ENCODE results near the gene SPCS2.
"Not testable (repeated sequence)": the region's sequence is repeated elsewhere in the genome, so short reads cannot be mapped to it uniquely, and the experiment has no call there.

Gene SPCS2

GRCh38 chr11:75019200-75019599 is 70.1 kb downstream of the SPCS2 start:
- not testable (repeated sequence) for H3K9ac ChIP-seq (ENCODE audit: low read depth in 1 of 2, low read length in 2 of 2); H3K9me3 ChIP-seq (ENCODE audit: control insufficient read depth in 1 of 2, low read length in 2 of 2); H3K4me1 ChIP-seq (ENCODE audit: control insufficient read depth in 1 of 2, insufficient read depth in 2 of 2, low read length in 2 of 2); H3K4me3 ChIP-seq (ENCODE audit: low read depth in 1 of 2, low read length in 2 of 2); H3K36me3 ChIP-seq (ENCODE audit: control insufficient read depth in 1 of 2, insufficient read depth in 2 of 2, low read length in 2 of 2); H3K27ac ChIP-seq (ENCODE audit: low read depth, low read length); H3K27me3 ChIP-seq (ENCODE audit: control insufficient read depth in 1 of 2, insufficient read depth in 2 of 2, low read length in 2 of 2)

GRCh38 chr11:75020328-75020727 is 71.3 kb downstream of the SPCS2 start:
- H3K9me3 ChIP-seq (ENCODE audit: control insufficient read depth in 1 of 2, low read length in 2 of 2); H3K27ac ChIP-seq (ENCODE audit: low read depth, low read length): not testable (repeated sequence)

GRCh38 chr11:75022296-75022695 is 73.2 kb downstream of the SPCS2 start:
- Histone ChIP-seq H3K9ac (ENCODE audit: low read depth in 1 of 2, low read length in 2 of 2) (no peak overlapping the region), H3K9me3 (ENCODE audit: control insufficient read depth in 1 of 2, low read length in 2 of 2) (no peaks in the 10 kb centered on the region), H3K4me1 (ENCODE audit: control insufficient read depth in 1 of 2, insufficient read depth in 2 of 2, low read length in 2 of 2) (no peaks in the 10 kb centered on the region), H3K36me3 (ENCODE audit: control insufficient read depth in 1 of 2, insufficient read depth in 2 of 2, low read length in 2 of 2) (no peaks in the 10 kb centered on the region), H3K27ac (ENCODE audit: low read depth, low read length) (no peak overlapping the region), H3K27me3 (ENCODE audit: control insufficient read depth in 1 of 2, insufficient read depth in 2 of 2, low read length in 2 of 2) (no peaks in the 10 kb centered on the region), H3K4me3 (ENCODE audit: low read depth in 1 of 2, low read length in 2 of 2) (no peak overlapping the region)

More at GRCh38 chr11:75020328-75020727, 71.3 kb downstream of the SPCS2 start:
- not testable (repeated sequence) for H3K9ac ChIP-seq (ENCODE audit: low read depth in 1 of 2, low read length in 2 of 2); H3K4me1 ChIP-seq (ENCODE audit: control insufficient read depth in 1 of 2, insufficient read depth in 2 of 2, low read length in 2 of 2); H3K36me3 ChIP-seq (ENCODE audit: control insufficient read depth in 1 of 2, insufficient read depth in 2 of 2, low read length in 2 of 2); H3K27me3 ChIP-seq (ENCODE audit: control insufficient read depth in 1 of 2, insufficient read depth in 2 of 2, low read length in 2 of 2); H3K4me3 ChIP-seq (ENCODE audit: low read depth in 1 of 2, low read length in 2 of 2)

GRCh38 chr11:75022759-75023396 is 73.8 kb downstream of the SPCS2 start:
- Histone ChIP-seq H3K4me1 (ENCODE audit: control insufficient read depth in 1 of 2, insufficient read depth in 2 of 2, low read length in 2 of 2) (no peaks in the 10 kb centered on the region), H3K9me3 (ENCODE audit: control insufficient read depth in 1 of 2, low read length in 2 of 2) (no peaks in the 10 kb centered on the region), H3K36me3 (ENCODE audit: control insufficient read depth in 1 of 2, insufficient read depth in 2 of 2, low read length in 2 of 2) (no peaks in the 10 kb centered on the region), H3K9ac (ENCODE audit: low read depth in 1 of 2, low read length in 2 of 2) (no peak overlapping the region), H3K4me3 (ENCODE audit: low read depth in 1 of 2, low read length in 2 of 2) (no peak overlapping the region), H3K27me3 (ENCODE audit: control insufficient read depth in 1 of 2, insufficient read depth in 2 of 2, low read length in 2 of 2) (no peaks in the 10 kb centered on the region), H3K27ac (ENCODE audit: low read depth, low read length) (no peak overlapping the region)

GRCh38 chr11:75023446-75024067 is 74.5 kb downstream of the SPCS2 start:
- no peaks in the 10 kb centered on the region for H3K4me1 ChIP-seq (ENCODE audit: control insufficient read depth in 1 of 2, insufficient read depth in 2 of 2, low read length in 2 of 2)
- no peaks in the 10 kb centered on the region for H3K36me3 ChIP-seq (ENCODE audit: control insufficient read depth in 1 of 2, insufficient read depth in 2 of 2, low read length in 2 of 2)
- no peaks in the 10 kb centered on the region for H3K9me3 ChIP-seq (ENCODE audit: control insufficient read depth in 1 of 2, low read length in 2 of 2)
- no peaks in the 10 kb centered on the region for H3K27me3 ChIP-seq (ENCODE audit: control insufficient read depth in 1 of 2, insufficient read depth in 2 of 2, low read length in 2 of 2)
- no peak overlapping the region for H3K27ac ChIP-seq (ENCODE audit: low read depth, low read length)
- H3K4me3 ChIP-seq (ENCODE audit: low read depth in 1 of 2, low read length in 2 of 2): no peak overlapping the region
- H3K9ac ChIP-seq (ENCODE audit: low read depth in 1 of 2, low read length in 2 of 2): no peak overlapping the region

GRCh38 chr11:75024068-75024449 is 75.0 kb downstream of the SPCS2 start:
- H3K9ac ChIP-seq (ENCODE audit: low read depth in 1 of 2, low read length in 2 of 2): no peak overlapping the region
- H3K36me3 ChIP-seq (ENCODE audit: control insufficient read depth in 1 of 2, insufficient read depth in 2 of 2, low read length in 2 of 2): no peaks in the 10 kb centered on the region
- no peak overlapping the region for H3K27ac ChIP-seq (ENCODE audit: low read depth, low read length)
- H3K4me1 ChIP-seq (ENCODE audit: control insufficient read depth in 1 of 2, insufficient read depth in 2 of 2, low read length in 2 of 2): no peaks in the 10 kb centered on the region
- no peaks in the 10 kb centered on the region for H3K27me3 ChIP-seq (ENCODE audit: control insufficient read depth in 1 of 2, insufficient read depth in 2 of 2, low read length in 2 of 2)
- no peaks in the 10 kb centered on the region for H3K9me3 ChIP-seq (ENCODE audit: control insufficient read depth in 1 of 2, low read length in 2 of 2)
- H3K4me3 ChIP-seq (ENCODE audit: low read depth in 1 of 2, low read length in 2 of 2): no peak overlapping the region

- no peak overlapping the region for H3K9ac ChIP-seq (ENCODE audit: low read depth in 1 of 2, low read length in 2 of 2)
Observed at GRCh38 chr11:75024764-75025211, 75.7 kb downstream of the SPCS2 start.

GRCh38 chr11:75025561-75025960 is 76.5 kb downstream of the SPCS2 start:
- Histone ChIP-seq H3K9ac (ENCODE audit: low read depth in 1 of 2, low read length in 2 of 2) (no peak overlapping the region), H3K27me3 (ENCODE audit: control insufficient read depth in 1 of 2, insufficient read depth in 2 of 2, low read length in 2 of 2) (no peaks in the 10 kb centered on the region), H3K4me1 (ENCODE audit: control insufficient read depth in 1 of 2, insufficient read depth in 2 of 2, low read length in 2 of 2) (no peaks in the 10 kb centered on the region), H3K27ac (ENCODE audit: low read depth, low read length) (no peak overlapping the region), H3K9me3 (ENCODE audit: control insufficient read depth in 1 of 2, low read length in 2 of 2) (no peaks in the 10 kb centered on the region), H3K4me3 (ENCODE audit: low read depth in 1 of 2, low read length in 2 of 2) (no peak overlapping the region), H3K36me3 (ENCODE audit: control insufficient read depth in 1 of 2, insufficient read depth in 2 of 2, low read length in 2 of 2) (no peaks in the 10 kb centered on the region)

More at GRCh38 chr11:75024764-75025211, 75.7 kb downstream of the SPCS2 start:
- Histone ChIP-seq H3K27me3 (ENCODE audit: control insufficient read depth in 1 of 2, insufficient read depth in 2 of 2, low read length in 2 of 2) (no peaks in the 10 kb centered on the region), H3K36me3 (ENCODE audit: control insufficient read depth in 1 of 2, insufficient read depth in 2 of 2, low read length in 2 of 2) (no peaks in the 10 kb centered on the region), H3K27ac (ENCODE audit: low read depth, low read length) (no peak overlapping the region), H3K9me3 (ENCODE audit: control insufficient read depth in 1 of 2, low read length in 2 of 2) (no peaks in the 10 kb centered on the region), H3K4me1 (ENCODE audit: control insufficient read depth in 1 of 2, insufficient read depth in 2 of 2, low read length in 2 of 2) (no peaks in the 10 kb centered on the region), H3K4me3 (ENCODE audit: low read depth in 1 of 2, low read length in 2 of 2) (no peak overlapping the region)

GRCh38 chr11:75028321-75028720 is 79.3 kb downstream of the SPCS2 start:
- Histone ChIP-seq H3K9me3 (ENCODE audit: control insufficient read depth in 1 of 2, low read length in 2 of 2) (no peaks in the 10 kb centered on the region), H3K4me3 (ENCODE audit: low read depth in 1 of 2, low read length in 2 of 2) (no peak overlapping the region), H3K4me1 (ENCODE audit: control insufficient read depth in 1 of 2, insufficient read depth in 2 of 2, low read length in 2 of 2) (no peaks in the 10 kb centered on the region), H3K9ac (ENCODE audit: low read depth in 1 of 2, low read length in 2 of 2) (no peak overlapping the region), H3K27me3 (ENCODE audit: control insufficient read depth in 1 of 2, insufficient read depth in 2 of 2, low read length in 2 of 2) (no peaks in the 10 kb centered on the region), H3K27ac (ENCODE audit: low read depth, low read length) (no peak overlapping the region), H3K36me3 (ENCODE audit: control insufficient read depth in 1 of 2, insufficient read depth in 2 of 2, low read length in 2 of 2) (no peaks in the 10 kb centered on the region)

Measured in duodenal mucosa (tissue), 2 donors.